Thyroid gland (tissue), 4 donors: ENCODE data around the gene GAS2. TPM values are rescaled to one million over a fixed set of nuclear protein-coding genes. Genes with fewer than 3 reads are reported as not detected.

Experiments
- DNase-seq, 2 donors: peaks; one replicate each; pipeline ENCODE4 v3.0.0-alpha.2; 2019
- H3K27ac ChIP-seq, 3 donors: fragments of 200-600 bp; sonication (generic); 1 replicate in 2 of 3; 2 replicates in 1 of 3; pipeline ENCODE4 v1.5.1; 2016 to 2019; ENCODE audit warnings: mild to moderate bottlenecking in 1 of 3, moderate library complexity in 1 of 3
- H3K27me3 ChIP-seq: fragments of 200-600 bp; sonication (generic); one replicate; pipeline ENCODE4 v1.5.1; 2019
- H3K36me3 ChIP-seq, 2 donors: fragments of 200-600 bp; sonication (generic); one replicate each; pipeline ENCODE4 v1.5.1; 2016 to 2019
- H3K4me1 ChIP-seq, 2 donors: fragments of 200-600 bp; sonication (generic); one replicate each; pipeline ENCODE4 v1.5.1; 2017 to 2019
- H3K4me3 ChIP-seq, 3 donors: fragments of 200-600 bp; sonication (generic); replicated peaks in 1 of 3; 1 replicate in 2 of 3; 2 replicates in 1 of 3; pipeline ENCODE4 v1.5.1; 2016; ENCODE audit warnings: mild to moderate bottlenecking in 1 of 3
- H3K9me3 ChIP-seq: fragments of 200-600 bp; sonication (generic); one replicate; pipeline ENCODE4 v1.5.1; 2017
- POLR2A ChIP-seq, 2 donors: fragments of 450-650 bp; IDR thresholded peaks; one replicate each; pipeline ENCODE4 v1.6.1; 2017; ENCODE audit warnings: antibody characterized with exemption in 2 of 2, mild to moderate bottlenecking in 2 of 2, moderate library complexity in 1 of 2
- WGBS, 2 donors: methylation state at CpG; one replicate each; pipeline ENCODE4 v1.1.5; 2017; 5-methylcytosine and 5-hydroxymethylcytosine counted together
- intact Hi-C: fragments of 100-400 bp; cut with DNase I; formaldehyde crosslinking; loops from one replicate; pipeline ENCODE4 v1.15.1; 2023
- total RNA-seq, 4 donors: library from RNA; depleted of rRNA; stranded (reverse); fragments of >200 nt; gene quantifications; one replicate each; pipeline ENCODE4 v1.2.3, GENCODE V29; 2016
- TF ChIP-seq, protein P1 (sequence below), 6 experiments: fragments of 200-600 bp in 3 of 6; fragments of 450-650 bp in 3 of 6; sonication (generic) in 3 of 6; IDR thresholded peaks; one replicate each; pipeline ENCODE4 v1.5.1; 2016 to 2019; ENCODE audit warnings: antibody characterized with exemption in 6 of 6, mild to moderate bottlenecking in 2 of 6, inconsistent platforms in 1 of 6, moderate library complexity in 1 of 6

Gene GAS2
- total RNA-seq, 4 donors from 2014 or later, result 2.3 to 10.2 (median 4.9) TPM; not detected in 1

DNA sequence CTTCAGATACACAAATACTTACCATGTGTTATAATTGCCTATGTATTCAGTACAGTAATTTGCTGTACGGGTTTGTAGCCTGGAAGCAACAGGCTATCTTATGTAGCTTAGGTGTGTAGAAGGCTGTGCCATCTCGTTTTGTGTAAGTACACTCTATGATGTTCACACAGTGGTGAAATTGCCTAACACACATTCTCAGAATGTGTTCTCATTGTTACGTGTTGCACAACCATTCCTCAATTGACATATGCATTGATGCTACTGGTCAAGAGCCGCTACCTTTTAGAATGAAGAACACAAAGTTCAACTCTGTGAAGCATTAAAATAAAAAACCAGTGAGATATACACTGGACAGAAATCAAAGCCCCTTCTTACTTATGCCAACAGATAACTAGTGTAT, 136.4 kb downstream of the GAS2 start:
- intact Hi-C loops, result no loop called here
- Histone ChIP-seq H3K36me3 (no peaks in the 10 kb centered on the region), H3K4me3 (no peak overlapping the region), H3K9me3 (no peaks in the 10 kb centered on the region), H3K27ac (no peak overlapping the region), H3K4me1 (no peaks in the 10 kb centered on the region), H3K27me3 (no peaks in the 10 kb centered on the region)
- no peak for DNase-seq
- WGBS, 2 donors, result 85 to 94% methylated on average over 4 of the region's 4 CpGs
- no peak for TF ChIP-seq POLR2A (IDR thresholded peaks at IDR 0.05)
- TF ChIP-seq, protein P1, sequence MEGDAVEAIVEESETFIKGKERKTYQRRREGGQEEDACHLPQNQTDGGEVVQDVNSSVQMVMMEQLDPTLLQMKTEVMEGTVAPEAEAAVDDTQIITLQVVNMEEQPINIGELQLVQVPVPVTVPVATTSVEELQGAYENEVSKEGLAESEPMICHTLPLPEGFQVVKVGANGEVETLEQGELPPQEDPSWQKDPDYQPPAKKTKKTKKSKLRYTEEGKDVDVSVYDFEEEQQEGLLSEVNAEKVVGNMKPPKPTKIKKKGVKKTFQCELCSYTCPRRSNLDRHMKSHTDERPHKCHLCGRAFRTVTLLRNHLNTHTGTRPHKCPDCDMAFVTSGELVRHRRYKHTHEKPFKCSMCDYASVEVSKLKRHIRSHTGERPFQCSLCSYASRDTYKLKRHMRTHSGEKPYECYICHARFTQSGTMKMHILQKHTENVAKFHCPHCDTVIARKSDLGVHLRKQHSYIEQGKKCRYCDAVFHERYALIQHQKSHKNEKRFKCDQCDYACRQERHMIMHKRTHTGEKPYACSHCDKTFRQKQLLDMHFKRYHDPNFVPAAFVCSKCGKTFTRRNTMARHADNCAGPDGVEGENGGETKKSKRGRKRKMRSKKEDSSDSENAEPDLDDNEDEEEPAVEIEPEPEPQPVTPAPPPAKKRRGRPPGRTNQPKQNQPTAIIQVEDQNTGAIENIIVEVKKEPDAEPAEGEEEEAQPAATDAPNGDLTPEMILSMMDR (IDR thresholded peaks at IDR 0.05), result no peak

DNA sequence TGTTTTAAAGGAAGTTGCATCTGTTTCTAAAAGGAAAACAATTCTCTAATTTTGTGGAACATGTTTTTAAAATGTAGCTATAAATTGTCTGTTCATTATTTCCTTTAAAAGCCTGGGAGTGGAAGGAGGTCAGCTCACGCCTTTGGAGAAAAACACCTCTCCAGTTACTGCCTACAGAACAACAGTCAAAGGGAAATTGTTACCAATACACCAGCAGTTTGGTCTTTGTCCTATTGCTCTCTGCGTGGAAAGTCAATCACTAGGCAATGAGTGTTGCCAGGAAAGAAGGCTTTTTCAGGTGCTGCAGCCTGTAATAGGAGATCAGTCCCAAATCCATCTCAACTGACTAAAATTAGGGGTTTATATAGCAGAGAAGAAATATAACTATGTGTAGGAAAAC, 141.0 kb downstream of the GAS2 start:
- Histone ChIP-seq H3K36me3 (no peaks in the 10 kb centered on the region), H3K27ac (no peak overlapping the region), H3K4me1 (peaks cover 7 to 8% of the 10 kb centered on the region in 2 donors), H3K9me3 (no peaks in the 10 kb centered on the region), H3K4me3 (no peak overlapping the region), H3K27me3 (no peaks in the 10 kb centered on the region)
- no peak for DNase-seq
- 77 to 79% methylated on average over 2 of the region's 2 CpGs for WGBS, 2 donors
- intact Hi-C loops, result no loop called here
- no peak for TF ChIP-seq POLR2A (IDR thresholded peaks at IDR 0.05)
- TF ChIP-seq, protein P1 (IDR thresholded peaks at IDR 0.05), result no peak

DNA sequence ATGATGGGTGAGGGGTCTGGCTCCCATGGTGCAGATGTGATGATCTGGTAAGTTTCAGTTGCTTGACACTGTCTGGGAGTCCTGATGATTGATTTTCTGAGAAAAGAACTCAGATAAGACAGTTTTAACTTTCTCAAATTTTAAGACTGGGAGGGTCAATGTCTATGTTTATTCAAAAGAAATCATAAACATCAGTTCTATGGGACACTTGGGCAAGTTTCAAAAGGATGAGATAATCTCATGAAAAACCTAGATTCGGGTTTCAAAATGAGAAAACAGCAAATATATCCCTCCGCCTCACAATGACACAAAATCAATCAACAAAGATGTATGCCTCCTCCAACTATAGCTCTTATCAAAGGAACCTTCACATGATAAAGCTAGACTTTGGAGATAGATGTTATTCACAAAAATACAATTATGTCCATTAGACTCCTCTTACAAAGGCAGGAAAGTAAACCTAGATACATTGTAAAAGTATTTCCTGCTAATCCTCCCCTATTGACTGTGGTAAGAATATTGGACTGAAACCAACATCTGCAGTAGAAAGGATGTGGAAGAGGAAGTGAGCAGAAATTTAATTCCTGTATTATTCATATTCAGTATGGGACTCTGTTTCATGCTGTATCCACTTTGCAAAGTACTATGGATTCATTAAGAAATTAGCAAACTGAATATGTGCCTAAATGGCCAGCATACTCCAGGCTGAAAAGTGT, 141.6 kb downstream of the GAS2 start:
- 73 to 82% methylated on average over 2 of the region's 2 CpGs for WGBS, 2 donors
- no peak overlapping the region for H3K4me3 ChIP-seq

DNA sequence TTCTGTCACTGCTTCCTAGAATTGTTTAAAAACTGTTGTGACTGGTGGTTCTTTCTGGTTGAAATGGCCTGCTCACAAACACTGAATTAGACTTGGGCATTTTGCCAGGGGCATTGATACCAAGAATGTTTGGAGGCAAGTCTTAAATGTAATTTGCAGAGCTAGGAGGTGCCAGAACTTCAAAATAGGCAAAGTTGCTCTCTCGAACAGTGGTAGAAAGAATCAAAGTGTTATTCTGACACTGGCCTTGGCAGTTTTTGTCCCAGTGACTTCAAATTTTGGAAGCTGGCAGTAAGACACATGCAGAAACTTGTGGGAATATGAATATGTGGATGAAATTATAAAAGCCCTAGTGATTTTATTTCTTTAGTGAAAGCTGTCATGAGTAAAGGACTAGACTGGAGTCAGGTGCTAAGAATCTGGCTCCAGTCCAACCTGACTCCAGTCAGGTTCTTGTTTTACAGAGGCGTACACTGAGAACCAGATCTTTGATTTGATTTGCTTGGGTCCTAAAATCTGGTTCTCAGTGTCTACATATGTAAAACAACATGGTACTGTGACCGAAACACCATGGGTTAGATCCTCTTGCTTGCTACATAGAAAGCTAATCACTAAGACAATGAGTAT, 142.3 kb downstream of the GAS2 start:
- TF ChIP-seq, protein P1 (IDR thresholded peaks at IDR 0.05), result no peak
- TF ChIP-seq POLR2A (IDR thresholded peaks at IDR 0.05), result no peak
- intact Hi-C loops, result no loop called here

More for the DNA sequence above, 141.6 kb downstream of the GAS2 start:
- intact Hi-C loops, result no loop called here
- H3K36me3 ChIP-seq, result no peaks in the 10 kb centered on the region
- H3K27ac ChIP-seq, result peak overlapping the region in 1 of 3 donors; percentile 6
- no peak for DNase-seq
- H3K9me3 ChIP-seq, result no peaks in the 10 kb centered on the region
- H3K27me3 ChIP-seq, result no peaks in the 10 kb centered on the region
- TF ChIP-seq, protein P1 (IDR thresholded peaks at IDR 0.05), result no peak
- no peak for TF ChIP-seq POLR2A (IDR thresholded peaks at IDR 0.05)
- H3K4me1 ChIP-seq, result peaks cover 7 to 8% of the 10 kb centered on the region in 2 donors

DNA sequence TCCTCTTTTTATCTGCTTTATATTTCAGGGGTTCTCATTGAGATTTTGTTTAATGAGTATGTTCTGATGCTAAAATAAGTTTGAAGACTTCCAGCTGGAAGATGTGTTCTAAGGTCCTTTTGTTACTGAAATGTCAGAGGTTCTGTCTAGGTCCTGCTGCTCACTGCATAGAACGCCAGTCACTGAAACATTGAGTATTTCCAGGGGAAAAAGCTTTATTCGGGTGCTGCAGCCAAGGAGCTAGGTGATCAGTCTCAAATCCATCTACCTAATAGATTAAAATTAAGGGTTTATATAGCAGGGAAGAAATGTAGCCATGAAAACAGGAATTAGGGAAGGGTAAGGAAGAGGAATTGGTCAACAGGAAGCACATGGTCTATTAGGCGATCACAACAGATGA, 143.5 kb downstream of the GAS2 start:
- no peaks in the 10 kb centered on the region for H3K9me3 ChIP-seq
- TF ChIP-seq POLR2A (IDR thresholded peaks at IDR 0.05), result no peak
- TF ChIP-seq, protein P1 (IDR thresholded peaks at IDR 0.05), result no peak
- H3K4me1 ChIP-seq, result peaks cover 7 to 8% of the 10 kb centered on the region in 2 donors
- no peaks in the 10 kb centered on the region for H3K27me3 ChIP-seq
- H3K36me3 ChIP-seq, result no peaks in the 10 kb centered on the region
- intact Hi-C loops, result no loop called here
- no peak overlapping the region for H3K4me3 ChIP-seq
- no peak overlapping the region for H3K27ac ChIP-seq
- no peak for DNase-seq
- WGBS, 2 donors, result 90 to 98% methylated on average over 3 of the region's 3 CpGs

More for the DNA sequence above, 142.3 kb downstream of the GAS2 start:
- 66 to 73% methylated on average over 3 of the region's 3 CpGs for WGBS, 2 donors
- Histone ChIP-seq H3K4me1 (peaks cover 7 to 8% of the 10 kb centered on the region in 2 donors), H3K4me3 (no peak overlapping the region), H3K36me3 (no peaks in the 10 kb centered on the region), H3K27ac (peak overlapping the region in 1 of 3 donors; percentile 6), H3K27me3 (no peaks in the 10 kb centered on the region), H3K9me3 (no peaks in the 10 kb centered on the region)
- DNase-seq, result peak; percentile 26 to 37
